Esophagus muscularis mucosa (tissue), 4 donors: Measurements from ENCODE around the gene CABP7. TPM values are rescaled to one million over a fixed set of nuclear protein-coding genes. Genes with fewer than 3 reads are reported as not detected.

ENCODE experiments used
- DNase-seq: peaks from one replicate; pipeline ENCODE4 v3.0.0-alpha.2; 2017; ENCODE audit errors: extremely low spot score
- H3K27ac ChIP-seq, 4 donors: fragments of 200-600 bp; sonication (generic); replicated peaks in 1 of 4; 1 replicate in 3 of 4; 2 replicates in 1 of 4; pipeline ENCODE4 v1.5.1; 2016 to 2019; ENCODE audit warnings: mild to moderate bottlenecking in 1 of 4
- H3K27me3 ChIP-seq, 4 donors: fragments of 200-600 bp; sonication (generic); one replicate each; pipeline versions ENCODE4 v1.5.1 to v1.6.0; 2016 to 2019
- H3K36me3 ChIP-seq, 4 donors: fragments of 200-600 bp; sonication (generic); one replicate each; pipeline ENCODE4 v1.5.1; 2016 to 2019
- H3K4me1 ChIP-seq, 4 donors: fragments of 200-600 bp; sonication (generic); one replicate each; pipeline ENCODE4 v1.5.1; 2016 to 2019
- H3K4me3 ChIP-seq, 4 donors: fragments of 200-600 bp; sonication (generic); 1 replicate in 2 of 4; 2 replicates in 2 of 4; pipeline ENCODE4 v1.5.1; 2016 to 2019; ENCODE audit warnings: mild to moderate bottlenecking in 4 of 4, moderate library complexity in 1 of 4
- H3K9me3 ChIP-seq, 4 donors: fragments of 200-600 bp; sonication (generic); 1 replicate in 3 of 4; 2 replicates in 1 of 4; pipeline ENCODE4 v1.5.1; 2016 to 2019
- CTCF ChIP-seq, 3 experiments: fragments of 200-600 bp in 2 of 3; fragments of 450-650 bp in 1 of 3; sonication (generic) in 2 of 3; IDR thresholded peaks; one replicate each; pipeline ENCODE4 v1.5.1; 2017 to 2019; ENCODE audit warnings: antibody characterized with exemption in 3 of 3, mild to moderate bottlenecking in 2 of 3, moderate library complexity in 1 of 3
- EP300 ChIP-seq: sonication (generic); formaldehyde crosslinking; IDR thresholded peaks from one replicate; pipeline ENCODE4 v1.6.1; 2017; ENCODE audit warnings: antibody characterized with exemption
- POLR2A ChIP-seq: fragments of 450-650 bp; IDR thresholded peaks from one replicate; pipeline ENCODE4 v1.6.1; 2017; ENCODE audit warnings: antibody characterized with exemption, moderate library complexity, mild to moderate bottlenecking, low read depth
- POLR2AphosphoS5 ChIP-seq, 2 donors: sonication (generic); formaldehyde crosslinking; IDR thresholded peaks; one replicate each; pipeline ENCODE4 v1.6.1; 2017; ENCODE audit warnings: antibody characterized with exemption in 2 of 2
- WGBS: methylation state at CpG from one replicate; pipeline ENCODE4 v1.1.5; 2018; 5-methylcytosine and 5-hydroxymethylcytosine counted together
- intact Hi-C: fragments of 100-400 bp; cut with DNase I; formaldehyde crosslinking; loops from one replicate; pipeline ENCODE4 v1.15.1; 2023
- total RNA-seq, 4 donors: library from RNA; depleted of rRNA; stranded (reverse); fragments of >200 nt; gene quantifications; one replicate each; pipeline versions ENCODE4 v1.1.0 to v1.2.1, GENCODE V29; 2016

The CABP7 gene
- total RNA-seq, 4 donors from 2014 or later, result under 0.01 to 0.99 (median 0.54) TPM

GRCh38 chr22:29738118-29738815 is 18.5 kb downstream of the CABP7 start:
- Histone ChIP-seq H3K27ac (no peak overlapping the region), H3K4me3 (no peak overlapping the region), H3K4me1 (no peaks in the 10 kb centered on the region), H3K36me3 (peaks cover 17 to 93% (median 69%) of the 10 kb centered on the region in 4 donors), H3K27me3 (no peaks in the 10 kb centered on the region), H3K9me3 (no peaks in the 10 kb centered on the region)
- 91% methylated on average over 11 of the region's 15 CpGs for WGBS
- DNase-seq, result no peak
- no peak for TF ChIP-seq CTCF (IDR thresholded peaks at IDR 0.05)
- TF ChIP-seq POLR2A, result no peak
- no peak for TF ChIP-seq EP300
- no peak for TF ChIP-seq POLR2AphosphoS5 (IDR thresholded peaks at IDR 0.05)
- intact Hi-C loops, result no loop called here

GRCh38 chr22:29739346-29739875 is 19.6 kb downstream of the CABP7 start:
- Histone ChIP-seq H3K27ac (no peak overlapping the region), H3K4me1 (no peaks in the 10 kb centered on the region), H3K4me3 (no peak overlapping the region), H3K36me3 (peaks cover 17 to 88% (median 73%) of the 10 kb centered on the region in 4 donors), H3K9me3 (no peaks in the 10 kb centered on the region), H3K27me3 (no peaks in the 10 kb centered on the region)
- intact Hi-C loops, result no loop called here
- 86% methylated on average over 9 of the region's 17 CpGs for WGBS
- no peak for DNase-seq
- no peak for TF ChIP-seq POLR2AphosphoS5 (IDR thresholded peaks at IDR 0.05)
- no peak for TF ChIP-seq CTCF (IDR thresholded peaks at IDR 0.05)
- TF ChIP-seq POLR2A, result no peak
- no peak for TF ChIP-seq EP300

- H3K27ac ChIP-seq, result no peak overlapping the region
- intact Hi-C loops, result no loop called here
- no peak for TF ChIP-seq CTCF (IDR thresholded peaks at IDR 0.05)
- no peak for TF ChIP-seq POLR2A
- TF ChIP-seq EP300, result no peak
- no peak for TF ChIP-seq POLR2AphosphoS5 (IDR thresholded peaks at IDR 0.05)
- DNase-seq, result no peak
- no peaks in the 10 kb centered on the region for H3K4me1 ChIP-seq
- H3K36me3 ChIP-seq, result peaks cover 21 to 88% (median 75%) of the 10 kb centered on the region in 4 donors
- no peaks in the 10 kb centered on the region for H3K27me3 ChIP-seq
- H3K9me3 ChIP-seq, result no peaks in the 10 kb centered on the region
- no peak overlapping the region for H3K4me3 ChIP-seq
- 87% methylated on average over 3 of the region's 5 CpGs for WGBS
These were observed 20.4 kb downstream of the CABP7 start for GRCh38 chr22:29740216-29740615.

GRCh38 chr22:29741926-29742325 is 22.1 kb downstream of the CABP7 start:
- no peak for DNase-seq
- Histone ChIP-seq H3K4me3 (no peak overlapping the region), H3K4me1 (no peaks in the 10 kb centered on the region), H3K27ac (no peak overlapping the region), H3K9me3 (no peaks in the 10 kb centered on the region), H3K36me3 (peaks cover 38 to 93% (median 85%) of the 10 kb centered on the region in 4 donors), H3K27me3 (no peaks in the 10 kb centered on the region)
- WGBS, result 100% methylated on average over 2 of the region's 2 CpGs
- no peak for TF ChIP-seq EP300
- no peak for TF ChIP-seq POLR2AphosphoS5 (IDR thresholded peaks at IDR 0.05)
- no peak for TF ChIP-seq POLR2A
- TF ChIP-seq CTCF (IDR thresholded peaks at IDR 0.05), result no peak
- intact Hi-C loops, result no loop called here
